HG03439 (cell line): ENCODE measurements around the gene MYORG.

Source experiments
- ATAC-seq: cut with Tn5 transposase; IDR thresholded peaks from one replicate; pipeline ENCODE4 v1.9.1; 2021; ENCODE audit warnings: mild to moderate bottlenecking, moderate library complexity; ENCODE audit not compliant: unreplicated experiment

The MYORG gene

GRCh38 chr9:34385561-34386230 is 9.0 kb upstream of the MYORG start:
- no peak for ATAC-seq

- no peak for ATAC-seq
Measured at GRCh38 chr9:34384368-34385165, 7.9 kb upstream of the MYORG start.

GRCh38 chr9:34383904-34384303 is 7.2 kb upstream of the MYORG start:
- no peak for ATAC-seq

- no peak for ATAC-seq
Measured at GRCh38 chr9:34382879-34383278, 6.2 kb upstream of the MYORG start.

GRCh38 chr9:34382054-34382453 is 5.4 kb upstream of the MYORG start:
- ATAC-seq, result no peak

- no peak for ATAC-seq
Measured at GRCh38 chr9:34381323-34381722, 4.6 kb upstream of the MYORG start.

GRCh38 chr9:34380511-34381315 is 4.0 kb upstream of the MYORG start:
- ATAC-seq, result no peak

GRCh38 chr9:34380034-34380510 is 3.4 kb upstream of the MYORG start:
- no peak for ATAC-seq

- no peak for ATAC-seq
Measured at GRCh38 chr9:34379334-34380033, 2.8 kb upstream of the MYORG start.

- no peak for ATAC-seq
Measured at GRCh38 chr9:34378376-34379060, 1.8 kb upstream of the MYORG start.

- no peak for ATAC-seq
Measured at GRCh38 chr9:34377404-34377746, 677 bp upstream of the MYORG start.

- peak; percentile 23 for ATAC-seq
Measured at GRCh38 chr9:34375901-34376595, 650 bp downstream of the MYORG start.

- ATAC-seq, result no peak
Measured at GRCh38 chr9:34374905-34375552, 1.7 kb downstream of the MYORG start.

GRCh38 chr9:34374339-34374738 is 2.4 kb downstream of the MYORG start:
- ATAC-seq, result no peak

- ATAC-seq, result no peak
Measured at GRCh38 chr9:34373749-34374148, 2.9 kb downstream of the MYORG start.

- ATAC-seq, result no peak
Measured at GRCh38 chr9:34372467-34373011, 4.2 kb downstream of the MYORG start.

- ATAC-seq, result no peak
Measured at GRCh38 chr9:34371886-34372466, 4.7 kb downstream of the MYORG start.

GRCh38 chr9:34370970-34371880 is 5.5 kb downstream of the MYORG start:
- no peak for ATAC-seq
